ENCODE results near the gene RALGAPB. TPM values are rescaled to one million over a fixed set of nuclear protein-coding genes. Genes with fewer than 3 reads are reported as not detected.
A peak's percentile ranks its signal among the peaks of the same experiment; 100 is the strongest.

RALGAPB gene
- total and polyA plus RNA-seq, 2 of the 13 experiments (the other 11 are each of a cell fraction or from before 2014, with no cell fraction given) = 17.6 to 30.6 TPM

- TF ChIP-seq ZNF143 (CRISPR knock-in tag; IDR thresholded peaks at IDR 0.05) = no peak
- peak; percentile 69; the same call in 1 of the 2 replicates for TF ChIP-seq ZNF224 (CRISPR knock-in tag; IDR thresholded peaks at IDR 0.05)
- no peak for TF ChIP-seq ARNT (IDR thresholded peaks at IDR 0.05)
- TF ChIP-seq GATAD1 (CRISPR knock-in tag; IDR thresholded peaks at IDR 0.05) = peak; percentile 21; the same call in 1 of the 2 replicates
- TF ChIP-seq CBFB (CRISPR knock-in tag; IDR thresholded peaks at IDR 0.05) = no peak
- peak; percentile 54; the same call in 1 of the 2 replicates for TF ChIP-seq ZNF12 (CRISPR knock-in tag; IDR thresholded peaks at IDR 0.05)
- no peak for TF ChIP-seq KLF13 (CRISPR knock-in tag; IDR thresholded peaks at IDR 0.05)
- TF ChIP-seq MLXIP (CRISPR knock-in tag; IDR thresholded peaks at IDR 0.05; ENCODE audit: borderline replicate concordance) = no peak
- TF ChIP-seq FOXO1 (CRISPR knock-in tag; IDR thresholded peaks at IDR 0.05) = peak; percentile 84
- no peak for TF ChIP-seq ZNF260 (CRISPR knock-in tag; IDR thresholded peaks at IDR 0.05; ENCODE audit: borderline replicate concordance, low read depth)
- TF ChIP-seq ATF1 (CRISPR knock-in tag; IDR thresholded peaks at IDR 0.05) = peak; percentile 22; the same call in 1 of the 2 replicates
- TF ChIP-seq PCBP2 (optimal IDR thresholded peaks at IDR 0.05; ENCODE audit: low read depth, low read length, poor library complexity, severe bottlenecking) = no peak
- TF ChIP-seq RBM22 (optimal IDR thresholded peaks at IDR 0.05; ENCODE audit: low read length) = no peak
- peak; percentile 43; the same call in 1 of the 2 replicates for TF ChIP-seq ZNF547 (CRISPR knock-in tag; IDR thresholded peaks at IDR 0.05)
- no peak for TF ChIP-seq ZNF549 (CRISPR knock-in tag; IDR thresholded peaks at IDR 0.05)
- TF ChIP-seq ZNF121 (CRISPR knock-in tag; IDR thresholded peaks at IDR 0.05) = no peak
- TF ChIP-seq MIER3 (CRISPR knock-in tag; IDR thresholded peaks at IDR 0.05; ENCODE audit: borderline replicate concordance) = peak; percentile 92; the same call in 1 of the 2 replicates
- no peak for TF ChIP-seq HCFC1 (IDR thresholded peaks at IDR 0.05; ENCODE audit: low read depth, low read length)
- no peak for TF ChIP-seq LRRFIP1 (CRISPR knock-in tag; conservative IDR thresholded peaks at IDR 0.05)
- TF ChIP-seq ZNF891 (CRISPR knock-in tag; IDR thresholded peaks at IDR 0.05) = peak; percentile 84; the same call in 1 of the 2 replicates
- TF ChIP-seq ZNF816 (CRISPR knock-in tag; IDR thresholded peaks at IDR 0.05; ENCODE audit: borderline replicate concordance) = no peak; the same call in 1 of the 2 replicates
- peak; percentile 93; the same call in 1 of the 2 replicates for TF ChIP-seq ZNF782 (CRISPR knock-in tag; IDR thresholded peaks at IDR 0.05; ENCODE audit: borderline replicate concordance)
- TF ChIP-seq CBX1 (IDR thresholded peaks at IDR 0.05; ENCODE audit: low read depth) = peak; percentile 91
- peak; percentile 98 for TF ChIP-seq ZNF331 (CRISPR knock-in tag; IDR thresholded peaks at IDR 0.05)
- TF ChIP-seq, protein P1, sequence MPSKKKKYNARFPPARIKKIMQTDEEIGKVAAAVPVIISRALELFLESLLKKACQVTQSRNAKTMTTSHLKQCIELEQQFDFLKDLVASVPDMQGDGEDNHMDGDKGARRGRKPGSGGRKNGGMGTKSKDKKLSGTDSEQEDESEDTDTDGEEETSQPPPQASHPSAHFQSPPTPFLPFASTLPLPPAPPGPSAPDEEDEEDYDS (CRISPR knock-in tag; IDR thresholded peaks at IDR 0.05) = 0 out of 2 replicates have a peak, but pooled peaks have one; percentile 62
- no peak for TF ChIP-seq TAF15 (IDR thresholded peaks at IDR 0.05; ENCODE audit: low read depth, low read length, poor library complexity, severe bottlenecking)
- no peak for TF ChIP-seq RARG (CRISPR knock-in tag; IDR thresholded peaks at IDR 0.05; ENCODE audit: low read depth)
These were observed 112.9 kb downstream of the RALGAPB start (continued) for GRCh38 chr20:38585404-38586180.
